Measurements from ENCODE around the gene ADCK2.

DNA sequence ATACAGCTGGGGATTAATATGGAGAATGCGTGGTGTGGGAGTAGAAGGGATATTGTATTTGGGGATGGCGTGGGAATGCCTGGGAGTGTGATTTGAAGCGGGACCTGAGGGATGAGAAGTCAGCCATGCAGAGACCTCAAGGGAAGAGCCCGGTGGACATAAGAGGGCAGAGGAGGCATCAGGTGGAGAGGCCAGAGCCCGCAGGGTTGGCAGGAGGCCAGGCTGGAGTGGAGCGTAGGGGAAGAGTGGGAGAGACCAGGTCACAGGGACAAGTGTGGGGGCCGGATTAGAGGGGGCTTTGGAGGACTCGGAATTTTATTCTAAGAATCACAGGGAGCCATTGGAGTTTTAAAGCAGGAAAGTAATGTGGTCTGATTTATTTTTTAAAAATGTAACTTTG is 25.7 kb downstream of the ADCK2 start:
- TF ChIP-seq POLR2A (IDR thresholded peaks at IDR 0.05; ENCODE audit: low read depth) (no peak), CTCF (IDR thresholded peaks at IDR 0.05) (no peak), POLR2AphosphoS5 (IDR thresholded peaks at IDR 0.05) (no peak), EP300 (IDR thresholded peaks at IDR 0.05) (no peak)
